GM12891 (cell line): ENCODE data around the gene TCN2.

Experiments used
- POLR2A ChIP-seq: IDR thresholded peaks from 2 replicates; pipeline ENCODE4 v1.6.1; 2011; ENCODE audit warnings: low read depth, low read length, control low read depth
- SPI1 ChIP-seq: IDR thresholded peaks from 2 replicates; pipeline ENCODE4 v1.6.1; 2011; ENCODE audit warnings: low read depth, low read length, control low read depth
- TAF1 ChIP-seq: IDR thresholded peaks from 2 replicates; pipeline ENCODE4 v1.6.1; 2011; ENCODE audit warnings: low read depth, low read length, control low read depth

- no peak for TF ChIP-seq POLR2A
- TF ChIP-seq TAF1: no peak
- TF ChIP-seq SPI1: no peak
Observed at GRCh38 chr22:30586414-30586813, 20.6 kb upstream of the TCN2 start.
